ENCODE results near the gene DTL.

The DTL gene

GRCh38 chr1:212109728-212110127 lies 74.2 kb downstream of the DTL start:
- CTCF ChIA-PET, result interaction anchor here (0.5 to 2.0 kb wide), 8 partner anchors 10 to 346 kb away, joined by 3 to 7 read pairs (median 3); no protein-coding TSS in a partner anchor
- POLR2A ChIA-PET, result no interaction called here

GRCh38 chr1:212110617-212111016 lies 75.1 kb downstream of the DTL start:
- CTCF ChIA-PET, result interaction anchor here (0.5 to 2.4 kb wide), 13 partner anchors 9 to 345 kb away, joined by 3 to 8 read pairs (median 3); no protein-coding TSS in a partner anchor

More at GRCh38 chr1:212109728-212110127, 74.2 kb downstream of the DTL start:
- Histone ChIP-seq H3K36me3 (ENCODE audit: control insufficient read depth in 4 of 4, insufficient read depth in 4 of 4, low read length in 3 of 4) (peaks cover 0 to 22% (median 3%) of the 10 kb centered on the region in 4 experiments), H3K9me3 (ENCODE audit: control extremely low read depth in 1 of 5, control insufficient read depth in 4 of 5, insufficient read depth in 2 of 5, low read depth in 1 of 5, low read length in 4 of 5) (no peaks in the 10 kb centered on the region), H3K4me3 (ENCODE audit: control insufficient read depth in 1 of 7, extremely low read depth in 1 of 7, insufficient read depth in 4 of 7, low read depth in 2 of 7, low read length in 6 of 7) (peak overlapping the region in 1 of 7 experiments; percentile 46), H3K27me3 (replicated peaks in 2 of 5; ENCODE audit: control insufficient read depth in 4 of 5, insufficient read depth in 5 of 5, low read length in 4 of 5) (no peaks in the 10 kb centered on the region), H3K27ac (ENCODE audit: insufficient read depth in 1 of 2, low read depth in 1 of 2, low read length in 2 of 2, poor library complexity in 1 of 2, severe bottlenecking in 2 of 2) (peak overlapping the region in 1 of 2 experiments; percentile 36), H3K4me1 (ENCODE audit: control extremely low read depth in 1 of 4, control insufficient read depth in 4 of 4, insufficient read depth in 4 of 4, low read length in 3 of 4) (peaks cover 17 to 38% (median 22%) of the 10 kb centered on the region in 4 experiments)
- DNase-seq, result peak in 2 of 3 donors; percentile 37 to 46
- WGBS (ENCODE audit: insufficient coverage), result 17% methylated on average over 1 of the region's 6 CpGs

GRCh38 chr1:212111536-212111935 lies 76.0 kb downstream of the DTL start:
- POLR2A ChIA-PET, result interaction anchor here (0.7 kb wide), 1 partner anchor 19 kb away, joined by 4 read pairs; no protein-coding TSS in a partner anchor
- CTCF ChIA-PET, result interaction anchor here (0.9 to 2.4 kb wide), 11 partner anchors 11 to 344 kb away, joined by 3 to 8 read pairs (median 3); no protein-coding TSS in a partner anchor

More at GRCh38 chr1:212110617-212111016, 75.1 kb downstream of the DTL start:
- Histone ChIP-seq H3K4me1 (ENCODE audit: control extremely low read depth in 1 of 4, control insufficient read depth in 4 of 4, insufficient read depth in 4 of 4, low read length in 3 of 4) (peaks cover 17 to 38% (median 22%) of the 10 kb centered on the region in 4 experiments), H3K9me3 (ENCODE audit: control extremely low read depth in 1 of 5, control insufficient read depth in 4 of 5, insufficient read depth in 2 of 5, low read depth in 1 of 5, low read length in 4 of 5) (no peaks in the 10 kb centered on the region), H3K4me3 (ENCODE audit: control insufficient read depth in 1 of 7, extremely low read depth in 1 of 7, insufficient read depth in 4 of 7, low read depth in 2 of 7, low read length in 6 of 7) (no peak overlapping the region), H3K27ac (ENCODE audit: insufficient read depth in 1 of 2, low read depth in 1 of 2, low read length in 2 of 2, poor library complexity in 1 of 2, severe bottlenecking in 2 of 2) (no peak overlapping the region), H3K36me3 (ENCODE audit: control insufficient read depth in 4 of 4, insufficient read depth in 4 of 4, low read length in 3 of 4) (peaks cover 0 to 18% (median 1%) of the 10 kb centered on the region in 4 experiments), H3K27me3 (replicated peaks in 2 of 5; ENCODE audit: control insufficient read depth in 4 of 5, insufficient read depth in 5 of 5, low read length in 4 of 5) (no peaks in the 10 kb centered on the region)
- WGBS (ENCODE audit: insufficient coverage), result 17% methylated on average over 2 of the region's 2 CpGs
- POLR2A ChIA-PET, result no interaction called here
- DNase-seq, result peak in 2 of 3 donors; percentile 44 to 51

GRCh38 chr1:212113706-212114105 lies 78.2 kb downstream of the DTL start:
- Histone ChIP-seq H3K27ac (ENCODE audit: insufficient read depth in 1 of 2, low read depth in 1 of 2, low read length in 2 of 2, poor library complexity in 1 of 2, severe bottlenecking in 2 of 2) (no peak overlapping the region), H3K4me1 (ENCODE audit: control extremely low read depth in 1 of 4, control insufficient read depth in 4 of 4, insufficient read depth in 4 of 4, low read length in 3 of 4) (peaks cover 12 to 22% (median 12%) of the 10 kb centered on the region in 4 experiments), H3K36me3 (ENCODE audit: control insufficient read depth in 4 of 4, insufficient read depth in 4 of 4, low read length in 3 of 4) (peaks cover 0 to 4% (median 1%) of the 10 kb centered on the region in 4 experiments), H3K4me3 (ENCODE audit: control insufficient read depth in 1 of 7, extremely low read depth in 1 of 7, insufficient read depth in 4 of 7, low read depth in 2 of 7, low read length in 6 of 7) (no peak overlapping the region), H3K9me3 (ENCODE audit: control extremely low read depth in 1 of 5, control insufficient read depth in 4 of 5, insufficient read depth in 2 of 5, low read depth in 1 of 5, low read length in 4 of 5) (no peaks in the 10 kb centered on the region), H3K27me3 (replicated peaks in 2 of 5; ENCODE audit: control insufficient read depth in 4 of 5, insufficient read depth in 5 of 5, low read length in 4 of 5) (no peaks in the 10 kb centered on the region)
- no peak for DNase-seq
- ChIA-PET POLR2A (no interaction called here), CTCF (no interaction called here)
- WGBS (ENCODE audit: insufficient coverage), result 100% methylated on average over 2 of the region's 2 CpGs

More at GRCh38 chr1:212111536-212111935, 76.0 kb downstream of the DTL start:
- Histone ChIP-seq H3K4me3 (ENCODE audit: control insufficient read depth in 1 of 7, extremely low read depth in 1 of 7, insufficient read depth in 4 of 7, low read depth in 2 of 7, low read length in 6 of 7) (no peak overlapping the region), H3K27ac (ENCODE audit: insufficient read depth in 1 of 2, low read depth in 1 of 2, low read length in 2 of 2, poor library complexity in 1 of 2, severe bottlenecking in 2 of 2) (no peak overlapping the region), H3K36me3 (ENCODE audit: control insufficient read depth in 4 of 4, insufficient read depth in 4 of 4, low read length in 3 of 4) (peaks cover 0 to 10% (median 1%) of the 10 kb centered on the region in 4 experiments), H3K27me3 (replicated peaks in 2 of 5; ENCODE audit: control insufficient read depth in 4 of 5, insufficient read depth in 5 of 5, low read length in 4 of 5) (no peaks in the 10 kb centered on the region), H3K4me1 (ENCODE audit: control extremely low read depth in 1 of 4, control insufficient read depth in 4 of 4, insufficient read depth in 4 of 4, low read length in 3 of 4) (peaks cover 17 to 38% (median 22%) of the 10 kb centered on the region in 4 experiments), H3K9me3 (ENCODE audit: control extremely low read depth in 1 of 5, control insufficient read depth in 4 of 5, insufficient read depth in 2 of 5, low read depth in 1 of 5, low read length in 4 of 5) (no peaks in the 10 kb centered on the region)
- no peak for DNase-seq
- no CpG with 5 or more reads among the region's 1 CpG for WGBS (ENCODE audit: insufficient coverage)

GRCh38 chr1:212118167-212118871 lies 82.8 kb downstream of the DTL start:
- WGBS (ENCODE audit: insufficient coverage), result 93% methylated on average over 4 of the region's 7 CpGs
- no peaks in the 10 kb centered on the region for H3K27me3 ChIP-seq (replicated peaks in 2 of 5; ENCODE audit: control insufficient read depth in 4 of 5, insufficient read depth in 5 of 5, low read length in 4 of 5)
- DNase-seq, result peak in 1 of 3 donors; percentile 8
- peaks cover 0 to 3% (median 0%) of the 10 kb centered on the region in 4 experiments for H3K4me1 ChIP-seq (ENCODE audit: control extremely low read depth in 1 of 4, control insufficient read depth in 4 of 4, insufficient read depth in 4 of 4, low read length in 3 of 4)
- ChIA-PET CTCF (interaction anchor here (0.5 to 2.1 kb wide), 4 partner anchors 10 to 113 kb away, joined by 4 to 6 read pairs (median 4); no protein-coding TSS in a partner anchor), POLR2A (interaction anchor here (1.2 kb wide), 1 partner anchor 13 kb away, joined by 3 read pairs; no protein-coding TSS in a partner anchor)
- no peak overlapping the region for H3K27ac ChIP-seq (ENCODE audit: insufficient read depth in 1 of 2, low read depth in 1 of 2, low read length in 2 of 2, poor library complexity in 1 of 2, severe bottlenecking in 2 of 2)
- peaks cover 0 to 3% (median 1%) of the 10 kb centered on the region in 4 experiments for H3K36me3 ChIP-seq (ENCODE audit: control insufficient read depth in 4 of 4, insufficient read depth in 4 of 4, low read length in 3 of 4)
- H3K9me3 ChIP-seq (ENCODE audit: control extremely low read depth in 1 of 5, control insufficient read depth in 4 of 5, insufficient read depth in 2 of 5, low read depth in 1 of 5, low read length in 4 of 5), result no peaks in the 10 kb centered on the region
- no peak overlapping the region for H3K4me3 ChIP-seq (ENCODE audit: control insufficient read depth in 1 of 7, extremely low read depth in 1 of 7, insufficient read depth in 4 of 7, low read depth in 2 of 7, low read length in 6 of 7)

- Histone ChIP-seq H3K4me1 (ENCODE audit: control extremely low read depth in 1 of 4, control insufficient read depth in 4 of 4, insufficient read depth in 4 of 4, low read length in 3 of 4) (peaks cover 0 to 3% (median 0%) of the 10 kb centered on the region in 4 experiments), H3K27ac (ENCODE audit: insufficient read depth in 1 of 2, low read depth in 1 of 2, low read length in 2 of 2, poor library complexity in 1 of 2, severe bottlenecking in 2 of 2) (no peak overlapping the region), H3K9me3 (ENCODE audit: control extremely low read depth in 1 of 5, control insufficient read depth in 4 of 5, insufficient read depth in 2 of 5, low read depth in 1 of 5, low read length in 4 of 5) (no peaks in the 10 kb centered on the region), H3K4me3 (ENCODE audit: control insufficient read depth in 1 of 7, extremely low read depth in 1 of 7, insufficient read depth in 4 of 7, low read depth in 2 of 7, low read length in 6 of 7) (no peak overlapping the region), H3K36me3 (ENCODE audit: control insufficient read depth in 4 of 4, insufficient read depth in 4 of 4, low read length in 3 of 4) (peaks cover 0 to 3% (median 1%) of the 10 kb centered on the region in 4 experiments), H3K27me3 (replicated peaks in 2 of 5; ENCODE audit: control insufficient read depth in 4 of 5, insufficient read depth in 5 of 5, low read length in 4 of 5) (no peaks in the 10 kb centered on the region)
- 93% methylated on average over 2 of the region's 2 CpGs for WGBS (ENCODE audit: insufficient coverage)
- DNase-seq, result no peak
- ChIA-PET CTCF (interaction anchor here (0.5 to 2.1 kb wide), 6 partner anchors 10 to 173 kb away, joined by 3 to 6 read pairs (median 4); no protein-coding TSS in a partner anchor), POLR2A (interaction anchor here (1.2 kb wide), 1 partner anchor 14 kb away, joined by 3 read pairs; no protein-coding TSS in a partner anchor)
Measured at GRCh38 chr1:212118872-212119260, 83.3 kb downstream of the DTL start.

Measured in common myeloid progenitor, CD34-positive (primary cell).